Measurements from ENCODE around the gene KCNJ14.
"Not testable (repeated sequence)": the region's sequence is repeated elsewhere in the genome, so short reads cannot be mapped to it uniquely, and the experiment has no call there.

Gene KCNJ14

GRCh38 chr19:48473161-48473966 lies 18.0 kb downstream of the KCNJ14 start:
- DNase-seq: no peak

DNA sequence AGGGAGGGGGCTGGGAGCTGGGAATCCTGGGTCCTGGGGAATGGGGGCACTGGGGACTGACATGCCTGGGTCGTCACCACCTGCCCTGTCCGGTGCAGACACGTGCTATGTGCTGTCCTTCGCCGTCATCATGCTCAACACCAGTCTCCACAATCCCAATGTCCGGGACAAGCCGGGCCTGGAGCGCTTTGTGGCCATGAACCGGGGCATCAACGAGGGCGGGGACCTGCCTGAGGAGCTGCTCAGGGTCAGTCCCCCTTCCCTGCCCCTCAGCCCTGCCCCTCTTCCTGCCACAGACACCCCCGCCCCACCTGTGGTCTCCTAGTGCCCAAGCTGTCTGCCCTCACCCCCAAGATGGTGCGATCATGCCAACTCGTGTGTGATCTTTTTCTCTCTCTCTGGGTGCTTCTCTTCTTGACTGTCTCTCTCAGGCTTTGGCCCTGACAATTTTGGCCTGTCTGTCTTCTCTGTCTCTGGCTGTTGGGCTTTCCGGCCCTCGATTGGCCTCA lies 18.8 kb downstream of the KCNJ14 start:
- no peak for DNase-seq

DNA sequence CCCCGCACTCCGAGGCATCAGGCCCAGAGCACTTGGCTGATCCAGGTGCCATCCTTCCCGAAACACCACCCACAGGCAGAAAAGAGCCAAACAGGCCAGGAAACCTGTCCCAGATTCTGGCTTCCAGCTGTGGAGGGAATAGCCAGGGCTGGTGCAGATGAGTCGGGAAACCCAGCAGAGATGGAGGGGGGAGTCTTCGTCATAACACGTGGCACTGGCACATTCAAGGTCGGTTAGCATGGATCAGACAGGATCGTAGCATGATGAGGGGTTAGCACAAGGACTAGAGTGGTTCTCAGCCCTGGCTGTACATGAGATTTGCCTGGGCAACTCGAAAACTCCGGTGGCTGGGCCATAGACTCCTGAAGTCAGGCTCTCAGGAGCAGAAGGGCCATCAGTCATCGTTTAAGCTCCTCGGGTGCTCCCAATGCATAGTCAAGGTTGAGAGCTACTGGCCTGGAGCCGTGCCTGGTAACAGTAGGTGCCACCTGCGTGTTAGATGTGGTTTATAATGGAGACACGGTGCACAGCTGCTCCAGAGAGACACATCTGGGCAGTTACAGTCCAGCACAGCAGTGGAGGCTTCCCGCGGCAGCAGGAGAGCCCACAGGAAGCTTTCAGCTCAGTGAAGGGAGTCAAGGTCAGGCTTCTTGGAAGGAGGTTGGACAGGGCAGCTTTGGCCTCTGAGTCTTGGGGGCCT lies 20.1 kb downstream of the KCNJ14 start:
- DNase-seq: no peak

- DNase-seq: no peak
Measured at GRCh38 chr19:48476176-48476575, 20.8 kb downstream of the KCNJ14 start.

DNA sequence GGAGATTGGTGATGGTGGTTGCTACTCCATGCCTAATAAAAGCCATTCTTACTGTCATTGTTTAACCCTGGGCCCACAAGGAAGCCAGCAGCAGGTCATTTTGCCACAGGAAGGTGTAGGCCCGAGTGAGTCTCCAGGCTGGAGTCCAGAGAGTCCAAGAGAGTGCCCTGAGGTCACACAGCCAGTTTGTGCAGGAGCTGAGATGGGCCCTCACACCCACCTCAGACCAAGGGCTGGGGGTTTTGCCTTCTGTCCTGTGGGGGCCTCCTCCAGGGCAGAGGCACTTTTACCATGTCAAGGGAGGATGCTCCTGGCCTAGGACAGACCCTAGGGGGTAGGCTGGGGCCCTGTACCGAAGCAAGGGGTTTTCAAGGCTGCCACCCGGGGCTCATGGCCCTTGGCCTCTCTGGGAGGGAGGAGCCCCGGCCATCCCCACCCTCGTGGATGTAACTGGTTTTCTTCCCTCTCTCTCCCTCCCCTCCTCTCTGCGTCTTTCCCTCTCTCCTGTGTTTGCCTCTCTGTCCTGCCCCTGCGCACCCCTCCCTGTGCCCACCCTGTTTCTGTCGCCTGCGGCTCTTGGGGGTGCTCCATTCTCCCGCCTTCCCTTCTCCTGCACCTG lies 21.8 kb downstream of the KCNJ14 start:
- DNase-seq: no peak

DNA sequence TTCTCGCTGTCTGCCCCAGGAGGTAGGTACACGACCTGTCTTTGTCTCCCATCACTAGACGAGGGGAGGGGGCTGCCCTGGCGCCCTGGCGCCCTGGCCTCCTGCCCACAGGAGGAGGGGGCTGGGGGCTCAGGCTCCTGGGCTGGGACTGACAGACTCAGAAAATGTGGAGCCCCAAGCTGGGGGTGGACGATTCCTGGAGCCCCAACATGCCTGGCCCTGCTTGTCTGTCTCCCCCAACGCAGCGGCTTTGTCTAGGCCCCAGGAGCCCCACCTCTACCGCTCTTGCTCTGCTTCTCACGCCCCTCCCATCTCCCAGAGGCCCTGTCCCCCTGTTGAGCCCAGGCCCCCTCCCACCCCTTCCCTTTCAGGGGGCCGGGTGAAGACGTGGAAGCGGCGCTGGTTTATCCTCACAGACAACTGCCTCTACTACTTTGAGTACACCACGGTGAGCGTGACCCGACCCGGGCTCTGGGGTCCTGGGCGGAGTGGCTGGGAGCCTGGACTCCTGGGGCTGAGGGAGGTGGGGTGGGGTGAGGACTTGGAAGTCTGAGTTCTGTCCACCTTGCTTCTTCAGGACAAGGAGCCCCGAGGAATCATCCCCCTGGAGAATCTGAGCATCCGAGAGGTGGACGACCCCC lies 22.4 kb downstream of the KCNJ14 start:
- DNase-seq: no peak

DNA sequence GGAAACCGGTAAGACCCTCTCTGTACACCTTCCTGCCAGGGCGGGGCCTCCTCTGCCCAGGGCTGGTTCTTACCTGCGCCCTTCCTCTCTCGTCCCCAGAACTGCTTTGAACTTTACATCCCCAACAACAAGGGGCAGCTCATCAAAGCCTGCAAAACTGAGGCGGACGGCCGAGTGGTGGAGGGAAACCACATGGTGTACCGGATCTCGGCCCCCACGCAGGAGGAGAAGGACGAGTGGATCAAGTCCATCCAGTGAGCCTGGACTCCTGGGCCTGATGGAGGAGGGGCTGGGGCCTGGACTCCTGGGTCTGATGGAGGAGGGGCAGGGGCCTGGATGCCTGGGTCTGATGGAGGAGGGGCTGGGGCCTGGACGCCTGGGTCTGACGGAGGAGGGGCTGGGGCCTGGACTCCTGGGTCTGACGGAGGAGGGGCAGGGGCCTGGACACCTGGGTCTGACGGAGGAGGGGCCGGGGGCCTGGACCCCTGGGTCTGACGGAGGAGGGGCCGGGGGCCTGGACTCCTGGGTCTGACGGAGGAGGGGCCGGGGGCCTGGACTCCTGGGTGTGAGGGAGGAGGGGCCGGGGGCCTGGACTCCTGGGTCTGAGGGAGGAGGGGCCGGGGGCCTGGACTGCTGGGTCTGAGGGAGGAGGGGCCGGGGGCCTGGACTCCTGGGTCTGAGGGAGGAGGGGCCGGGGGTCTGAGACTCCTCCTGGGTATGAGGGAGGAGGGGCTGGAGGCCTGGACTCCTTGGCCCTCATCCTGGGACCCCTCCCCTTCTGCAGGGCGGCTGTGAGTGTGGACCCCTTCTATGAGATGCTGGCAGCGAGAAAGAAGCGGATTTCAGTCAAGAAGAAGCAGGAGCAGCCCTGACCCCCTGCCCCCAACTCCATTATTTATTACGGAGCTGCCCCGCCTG lies 23.2 kb downstream of the KCNJ14 start:
- no peak for DNase-seq

DNA sequence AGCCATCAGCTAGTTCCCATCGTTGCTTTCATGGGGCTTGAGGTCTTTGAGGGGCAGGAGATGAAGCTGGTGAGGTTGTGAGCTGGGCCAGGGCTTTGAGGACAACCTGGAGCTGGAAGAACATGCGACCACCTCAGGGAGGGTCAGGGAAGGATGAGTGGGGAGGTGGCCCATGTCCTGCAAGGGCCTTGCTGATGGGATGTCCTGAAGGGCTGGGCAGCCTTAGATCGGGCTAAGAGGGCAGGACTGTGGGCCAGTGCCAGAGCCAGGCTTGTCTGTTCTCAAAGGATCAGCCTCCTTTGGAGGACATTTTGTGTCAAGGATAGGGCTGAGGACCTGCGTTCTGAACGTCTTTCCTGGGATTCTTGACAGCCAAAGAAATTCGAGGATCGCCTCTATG lies 24.3 kb downstream of the KCNJ14 start:
- DNase-seq: no peak

DNA sequence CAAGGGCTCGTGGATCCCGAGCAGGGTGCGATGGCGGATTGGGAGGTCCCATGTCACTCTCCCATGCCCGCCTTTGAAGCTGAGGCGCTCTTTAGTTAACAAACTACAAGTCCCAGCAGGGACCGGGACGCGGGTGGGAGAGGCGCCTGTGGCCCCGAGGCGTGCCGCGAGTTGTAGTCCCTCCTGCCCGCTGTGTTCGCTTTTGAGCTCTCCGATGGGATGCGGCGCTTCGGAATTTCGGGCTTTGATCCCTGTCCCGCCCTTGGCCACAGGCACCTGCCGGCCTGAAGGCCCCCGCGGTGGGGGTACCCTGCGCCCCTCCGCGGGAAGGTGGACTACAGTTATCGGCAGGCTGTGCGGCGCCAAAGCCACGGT lies 24.8 kb downstream of the KCNJ14 start:
- peak; percentile 49 for DNase-seq

DNA sequence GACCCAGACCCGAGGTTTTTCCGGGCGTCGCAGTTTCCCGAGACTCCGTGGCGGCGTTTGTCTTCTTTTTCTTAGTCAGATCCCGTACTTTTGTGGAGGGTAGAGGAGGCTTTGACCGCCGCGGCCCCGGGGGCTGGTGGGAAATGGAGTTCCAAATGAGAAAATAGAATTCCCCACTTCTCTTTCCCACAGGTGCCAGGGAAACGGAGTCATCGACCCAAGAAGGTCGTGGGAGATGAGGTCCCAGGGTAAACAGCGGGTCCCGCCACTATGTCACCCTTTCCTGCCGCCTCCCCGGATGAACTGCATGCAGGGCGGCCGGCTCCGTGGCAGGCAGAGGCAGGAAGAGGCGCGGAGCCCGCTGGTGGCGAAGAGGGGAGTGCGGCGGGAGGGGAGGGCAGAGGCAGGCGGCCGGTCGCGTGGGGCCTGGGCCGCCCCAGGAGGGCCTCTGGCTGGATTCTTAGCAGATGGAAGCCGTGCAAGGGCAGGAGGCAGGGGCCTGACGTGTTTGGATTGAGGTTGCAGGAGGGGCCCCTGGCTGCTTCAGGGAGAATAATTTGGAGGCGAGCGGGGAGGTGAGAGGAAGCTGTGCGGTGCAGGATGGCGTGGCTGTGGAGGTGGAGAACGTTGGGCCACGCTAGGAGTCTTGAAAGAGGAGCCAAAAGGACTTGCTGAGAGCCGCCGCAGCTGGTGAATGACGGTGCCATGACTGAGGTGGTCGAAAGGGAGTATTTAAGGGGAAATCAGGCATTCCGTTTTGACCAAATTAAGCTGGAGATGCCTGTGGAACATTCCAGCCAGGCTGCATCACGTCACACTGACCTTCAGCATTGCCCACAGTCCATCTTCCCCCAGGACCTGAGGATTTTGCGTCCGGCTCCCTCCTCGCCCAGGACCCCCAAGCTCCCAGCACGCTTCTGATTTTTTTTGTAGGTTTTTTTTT lies 25.5 kb downstream of the KCNJ14 start:
- peak; percentile 50 for DNase-seq

DNA sequence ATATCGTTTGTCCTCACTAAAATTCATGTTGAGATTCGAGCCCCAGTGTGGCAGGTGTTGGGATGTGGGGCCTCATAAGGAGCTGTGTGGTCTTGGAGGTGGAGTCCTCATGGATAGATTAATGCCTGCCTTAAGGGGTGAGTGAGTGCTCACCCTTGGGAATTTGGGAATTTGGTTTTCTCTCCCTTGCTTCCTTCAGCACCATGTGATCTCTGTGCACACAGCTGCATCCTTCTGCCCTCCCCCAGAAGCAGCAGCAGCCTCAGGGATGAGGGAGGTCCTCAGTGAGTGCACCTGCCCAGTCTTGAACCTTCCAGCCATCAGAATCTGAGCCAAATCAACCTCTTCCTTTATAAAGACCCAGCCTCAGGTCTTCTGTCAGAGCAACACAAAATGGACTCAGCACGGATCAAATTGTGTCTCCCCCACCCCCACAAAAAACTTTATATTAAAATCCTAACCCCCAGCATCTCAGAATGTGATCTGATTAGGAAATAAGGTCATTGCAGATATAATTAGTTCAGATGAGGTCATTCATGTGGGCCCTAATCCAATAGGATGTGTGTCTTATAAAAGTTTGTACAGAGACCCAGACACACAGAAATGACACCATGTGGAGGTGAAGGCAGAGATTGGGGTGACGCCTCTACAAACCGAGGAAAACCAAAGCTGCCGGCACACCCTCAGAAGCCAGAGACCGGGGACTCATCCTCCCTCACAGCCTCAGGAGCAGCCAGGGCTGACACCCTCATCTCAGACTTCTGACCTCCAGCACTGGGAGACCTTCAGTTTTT lies 26.7 kb downstream of the KCNJ14 start:
- no peak for DNase-seq

- DNase-seq: no peak
Measured at GRCh38 chr19:48483301-48483700, 27.9 kb downstream of the KCNJ14 start.

DNA sequence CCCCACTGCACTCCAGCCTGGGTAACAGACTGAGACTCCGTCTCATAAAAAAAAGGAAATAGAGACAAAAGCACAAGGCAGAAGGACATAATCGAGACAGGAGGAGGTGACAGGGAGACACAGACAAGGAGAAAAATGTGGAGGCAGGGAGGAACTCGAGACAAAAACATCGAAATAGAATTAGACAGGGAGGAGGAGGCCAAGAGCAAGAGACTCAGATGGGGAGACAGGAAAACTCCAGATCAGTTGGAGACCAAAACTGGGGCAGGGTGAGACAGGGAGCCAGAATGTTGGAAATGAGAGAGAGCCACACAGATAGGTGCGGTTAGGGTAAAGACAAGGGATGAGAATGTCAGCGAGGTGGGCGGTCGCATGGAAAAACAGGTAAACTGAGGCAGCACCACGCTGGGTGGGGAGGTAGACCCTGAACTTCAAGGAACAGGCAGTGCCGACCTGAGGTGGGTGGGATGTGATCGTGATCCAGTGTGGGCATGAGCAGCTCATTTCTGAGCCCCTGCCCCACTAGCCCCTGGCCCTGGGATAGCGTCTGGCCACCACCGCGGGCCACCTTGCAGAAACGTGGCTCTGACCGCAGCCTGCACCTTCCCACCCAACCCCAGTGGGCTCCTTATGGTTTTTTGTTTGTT lies 29.0 kb downstream of the KCNJ14 start:
- DNase-seq: no peak

DNA sequence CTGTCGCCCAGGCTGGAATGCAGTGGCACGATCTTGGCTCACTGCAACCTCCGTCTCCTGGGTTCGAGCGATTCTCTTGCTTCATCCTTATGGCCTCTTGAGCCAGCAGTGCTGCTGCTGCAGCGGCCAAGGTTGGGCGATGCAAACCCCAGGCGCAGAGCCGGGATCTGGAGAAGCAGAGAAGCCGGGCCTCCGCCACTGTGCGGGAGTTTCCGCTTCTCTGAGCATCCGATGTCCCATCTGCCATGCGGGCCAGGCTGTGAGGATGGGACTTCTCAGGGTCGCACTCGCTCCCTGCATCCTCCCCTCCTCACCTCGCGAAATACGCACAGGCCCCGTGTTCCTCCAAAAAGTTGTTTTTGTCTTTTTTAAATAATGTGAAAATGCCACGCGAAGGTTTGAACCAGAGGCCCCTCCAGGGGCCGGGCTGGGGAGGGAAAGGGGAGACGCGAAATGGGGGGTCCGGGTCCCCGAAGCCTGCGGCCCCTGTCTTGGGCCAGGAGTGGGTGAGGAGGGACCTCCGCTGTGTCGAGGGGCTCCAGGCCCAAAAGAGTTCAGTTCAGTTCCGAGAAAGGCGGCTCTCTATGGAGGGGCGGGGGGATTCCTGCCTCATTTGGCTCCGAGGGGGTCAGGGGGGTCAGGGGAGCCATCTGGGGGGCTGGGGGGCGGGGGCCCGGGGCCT lies 29.7 kb downstream of the KCNJ14 start:
- DNase-seq: no peak

- DNase-seq: not testable (repeated sequence)
Measured at GRCh38 chr19:48486706-48487105, 31.3 kb downstream of the KCNJ14 start.

DNA sequence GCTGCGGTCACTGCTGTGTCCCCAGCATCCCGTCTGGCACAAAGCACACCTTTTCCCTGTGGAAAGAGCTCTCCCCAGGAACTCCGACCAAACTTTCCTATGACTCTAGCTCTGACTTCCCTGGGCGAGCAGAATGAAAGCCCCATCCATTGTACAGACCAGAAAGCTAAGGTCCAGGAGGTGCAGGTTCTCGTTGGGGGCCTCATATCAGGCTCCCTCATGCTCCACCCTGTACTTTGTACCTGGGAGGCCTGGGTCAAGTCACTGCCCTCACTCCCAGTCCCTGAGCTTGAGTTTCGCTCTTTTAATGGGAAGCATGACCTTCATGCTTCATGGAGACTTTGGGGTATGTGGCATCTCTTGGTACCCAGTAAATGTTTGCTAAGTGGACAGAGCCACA lies 32.2 kb downstream of the KCNJ14 start:
- no peak for DNase-seq

- no peak for DNase-seq
Measured at GRCh38 chr19:48487948-48488347, 32.6 kb downstream of the KCNJ14 start.

DNA sequence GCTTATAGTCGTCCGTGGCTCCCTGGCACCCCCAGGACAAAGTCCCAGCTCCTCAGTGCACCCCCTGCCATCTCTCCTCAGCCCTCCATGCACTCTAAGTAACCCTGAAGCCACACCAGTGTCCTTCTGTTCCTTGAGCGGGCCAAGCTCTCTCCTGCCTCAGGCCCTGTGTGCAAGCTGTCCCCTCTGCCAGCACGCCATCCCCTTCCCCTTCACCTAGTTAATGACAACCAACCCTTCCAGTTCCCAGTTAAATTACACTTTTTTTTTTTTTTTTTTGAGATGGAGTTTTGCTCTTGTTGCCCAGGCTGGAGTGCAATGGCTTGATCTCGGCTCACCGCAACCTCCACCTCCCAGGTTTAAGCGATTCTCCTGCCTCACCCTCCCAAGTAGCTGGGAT lies 33.1 kb downstream of the KCNJ14 start:
- not testable (repeated sequence) for DNase-seq

DNA sequence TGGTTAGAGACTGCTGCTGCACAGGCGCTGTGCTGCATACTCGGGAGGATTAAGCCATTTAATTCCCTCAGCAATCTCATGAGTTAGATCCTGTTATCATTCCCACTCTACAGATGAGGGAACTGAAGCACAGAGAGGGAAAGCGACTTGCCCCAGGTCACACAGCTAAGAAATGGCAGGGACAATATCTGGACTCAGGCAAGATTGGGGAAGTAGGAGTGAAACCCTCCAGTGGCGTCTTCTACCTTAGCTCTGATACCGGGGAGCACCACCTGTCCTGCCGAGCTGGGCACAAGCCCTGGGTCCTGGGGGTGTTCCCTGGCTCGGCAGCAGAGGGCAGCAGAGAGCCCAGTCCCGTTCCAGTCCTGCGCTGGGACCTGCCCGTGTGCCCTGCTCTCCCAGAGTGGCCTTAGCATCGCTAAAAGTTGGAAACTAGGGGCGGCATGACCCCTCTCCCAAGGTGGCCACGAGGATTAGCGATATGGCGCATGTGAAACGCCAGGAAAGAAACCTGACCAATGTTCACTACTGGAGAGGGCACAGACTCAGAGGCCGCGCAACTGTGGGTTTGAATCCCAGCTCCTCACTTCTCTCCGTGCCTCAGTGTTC lies 34.3 kb downstream of the KCNJ14 start:
- peak; percentile 78 for DNase-seq

Measured in CD4-positive, alpha-beta T cell treated with Interleukin-15 for 1 hour (primary cell).